HG02885 (cell line): ENCODE data around the gene NUDT21.

Experiments used
- ATAC-seq: cut with Tn5 transposase; IDR thresholded peaks from one replicate; pipeline ENCODE4 v1.9.1; 2021; ENCODE audit warnings: mild to moderate bottlenecking; ENCODE audit not compliant: unreplicated experiment, poor library complexity

Gene NUDT21

GRCh38 chr16:56463153-56463552, 12.0 kb upstream of the NUDT21 start:
- ATAC-seq, result no peak

- no peak for ATAC-seq
These were observed 11.1 kb upstream of the NUDT21 start for GRCh38 chr16:56462064-56462796.

GRCh38 chr16:56460101-56460500, 9.0 kb upstream of the NUDT21 start:
- ATAC-seq, result no peak

DNA sequence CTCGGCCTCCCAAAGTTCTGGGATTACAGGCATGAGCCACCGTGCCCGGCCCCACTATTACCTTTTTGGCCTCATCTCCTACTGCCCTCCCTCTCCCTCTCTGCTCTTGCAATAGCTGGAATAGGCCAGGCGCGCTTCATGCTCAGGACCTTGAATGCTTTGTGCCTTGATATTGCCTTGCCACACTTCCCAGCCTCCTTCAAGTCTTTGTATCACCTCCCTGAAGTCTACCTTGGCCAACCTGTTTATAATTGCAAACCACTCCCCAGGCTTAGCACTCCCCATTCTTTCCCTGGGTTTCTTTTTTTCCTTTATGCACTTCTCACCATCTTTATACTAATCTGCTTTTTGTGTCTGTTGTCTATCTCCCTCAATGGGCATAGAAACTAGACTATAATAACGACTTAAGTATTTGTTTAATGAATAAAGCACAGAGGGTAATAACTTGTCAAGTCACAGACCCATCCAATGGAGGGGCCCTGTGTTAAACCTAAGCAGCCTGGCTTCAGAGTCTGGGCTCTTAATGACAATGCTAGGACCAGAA, 6.9 kb upstream of the NUDT21 start:
- ATAC-seq, result no peak

- ATAC-seq, result peak; percentile 41
These were observed 889 bp upstream of the NUDT21 start for GRCh38 chr16:56451753-56452689.

- no peak for ATAC-seq
These were observed 702 bp downstream of the NUDT21 start for GRCh38 chr16:56450275-56450985.

- ATAC-seq, result no peak
These were observed 3.1 kb downstream of the NUDT21 start for GRCh38 chr16:56448005-56448404.

DNA sequence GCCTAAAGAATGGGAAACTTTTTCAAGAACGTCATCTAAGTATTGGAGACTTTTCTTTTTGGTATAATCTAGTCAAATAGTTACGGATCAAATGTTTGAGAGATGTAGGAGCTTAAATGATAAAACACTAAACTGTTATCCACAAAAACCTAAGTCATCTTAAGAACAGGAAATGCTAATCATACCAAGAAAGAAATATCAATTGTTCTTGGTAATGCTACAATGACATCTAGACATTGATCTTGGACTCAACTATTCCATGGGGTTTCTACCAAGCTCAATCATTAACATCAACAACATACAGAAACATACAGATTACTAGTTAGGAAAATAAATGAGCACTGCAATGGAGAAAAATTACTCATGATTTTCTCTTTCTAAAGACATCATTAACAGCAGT, 3.8 kb downstream of the NUDT21 start:
- no peak for ATAC-seq

GRCh38 chr16:56438038-56438437, 13.1 kb downstream of the NUDT21 start:
- ATAC-seq, result no peak

- ATAC-seq, result no peak
These were observed 14.9 kb downstream of the NUDT21 start for GRCh38 chr16:56436258-56436657.

GRCh38 chr16:56428091-56428490, 23.0 kb downstream of the NUDT21 start:
- ATAC-seq, result no peak

DNA sequence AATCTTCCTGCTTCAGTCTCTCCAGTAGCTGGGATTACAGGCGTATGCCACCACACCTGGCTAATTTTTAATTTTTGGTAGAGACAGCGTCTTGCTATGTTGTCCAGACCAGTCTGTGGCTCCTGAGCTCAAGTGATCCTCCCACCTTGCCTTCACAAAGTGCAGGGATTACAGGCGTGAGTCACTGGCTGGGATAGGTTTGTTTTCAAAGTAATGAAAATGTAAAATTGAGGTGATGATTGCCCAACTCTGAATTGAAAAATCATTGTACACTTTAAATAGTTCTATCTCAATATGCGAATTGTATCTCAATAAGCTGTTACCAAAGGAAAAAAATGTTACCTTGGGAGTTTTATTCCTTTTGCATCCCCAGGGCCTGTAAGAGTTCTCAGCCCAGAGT, 24.5 kb downstream of the NUDT21 start:
- ATAC-seq, result no peak

- peak; percentile 82 for ATAC-seq
These were observed 25.7 kb downstream of the NUDT21 start, which contains the start of gene AMFR for GRCh38 chr16:56425439-56425832. Gene AMFR (minus strand): TSS chr16:56425545. CDS start chr16:56425327, 218 bp downstream.

- ATAC-seq, result peak; percentile 35
These were observed 26.2 kb downstream of the NUDT21 start for GRCh38 chr16:56424791-56425438.

- no peak for ATAC-seq
These were observed 26.7 kb downstream of the NUDT21 start for GRCh38 chr16:56424404-56424764.

GRCh38 chr16:56423584-56424403, 27.3 kb downstream of the NUDT21 start:
- peak; percentile 28 for ATAC-seq

DNA sequence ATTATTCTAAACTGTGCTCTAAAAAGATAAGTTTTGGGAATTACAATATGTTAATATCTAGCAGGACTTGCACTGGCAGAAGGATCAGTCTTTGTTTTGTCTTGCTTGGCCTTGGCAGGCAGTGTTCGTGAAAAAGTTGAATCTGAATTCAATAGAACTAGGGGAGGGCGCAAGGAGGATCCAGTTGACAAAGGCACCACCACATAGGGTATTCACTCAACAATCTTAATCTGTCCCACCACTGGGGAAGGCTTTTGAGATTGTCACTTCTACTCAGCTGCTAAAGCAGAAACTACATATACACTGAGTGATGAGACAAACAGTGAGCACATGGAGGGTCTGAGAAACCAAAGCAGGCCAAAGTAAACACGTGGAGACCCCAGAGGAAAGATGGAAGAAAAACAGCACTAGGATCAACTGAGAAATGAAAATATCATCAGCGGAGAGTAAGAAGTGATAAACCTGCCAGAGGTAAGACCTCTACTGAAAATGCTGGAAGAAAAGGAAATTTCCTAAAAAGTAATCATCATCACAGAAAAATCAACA, 28.2 kb downstream of the NUDT21 start:
- ATAC-seq, result no peak

GRCh38 chr16:56421976-56422669, 29.0 kb downstream of the NUDT21 start:
- no peak for ATAC-seq
